ENCODE results near the gene MESD.

The MESD gene

GRCh38 chr15:80991421-80991820, 1.8 kb upstream of the MESD start:
- DNase-seq (ENCODE audit: low read depth), result peak; percentile 61

DNA sequence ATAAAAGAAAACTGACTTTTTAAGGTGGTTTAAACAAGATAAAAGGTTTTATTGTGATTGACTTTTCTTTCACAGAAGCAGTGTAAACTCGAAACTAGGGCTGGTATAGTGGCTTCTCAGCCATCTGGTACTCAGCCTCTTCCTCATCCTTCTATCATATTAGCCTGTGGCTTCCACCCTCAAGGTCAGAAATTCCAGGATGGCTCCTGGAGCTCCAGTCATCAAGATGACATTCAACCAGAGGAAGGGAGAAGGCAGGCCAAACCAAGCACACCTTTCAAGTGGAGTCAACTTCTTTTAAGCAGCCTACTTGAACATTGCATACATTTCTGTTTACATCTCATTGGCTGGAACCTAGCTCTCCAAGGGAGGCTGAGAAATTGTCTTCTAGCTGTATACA, 1.3 kb upstream of the MESD start:
- DNase-seq (ENCODE audit: low read depth), result no peak

DNA sequence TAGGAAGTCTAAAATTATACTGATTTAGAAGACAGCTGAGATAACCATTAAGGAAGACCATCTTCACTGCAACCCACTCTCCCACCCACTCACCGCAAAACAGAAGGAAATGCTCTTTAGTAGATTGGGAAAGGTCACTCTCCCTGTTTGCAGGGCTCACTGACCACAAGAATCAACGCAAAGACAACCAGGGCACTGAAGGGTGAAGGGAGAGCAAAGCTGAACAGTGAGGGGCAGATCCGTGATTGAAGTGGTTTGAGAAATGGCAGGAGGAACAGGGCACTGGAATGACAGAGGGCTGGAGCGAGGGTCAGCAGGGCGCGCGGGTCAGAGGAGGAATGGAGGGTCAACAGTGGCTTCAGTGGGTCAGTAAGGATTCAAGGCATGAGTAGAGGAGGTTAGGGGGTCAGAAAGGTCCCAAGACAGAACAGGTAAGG, 520 bp downstream of the MESD start:
- DNase-seq (ENCODE audit: low read depth), result no peak

GRCh38 chr15:80988148-80988796, 1.3 kb downstream of the MESD start:
- DNase-seq (ENCODE audit: low read depth), result no peak

- no peak for DNase-seq (ENCODE audit: low read depth)
Observed at GRCh38 chr15:80986487-80986886, 3.1 kb downstream of the MESD start.

GRCh38 chr15:80985981-80986380, 3.6 kb downstream of the MESD start:
- no peak for DNase-seq (ENCODE audit: low read depth)

DNA sequence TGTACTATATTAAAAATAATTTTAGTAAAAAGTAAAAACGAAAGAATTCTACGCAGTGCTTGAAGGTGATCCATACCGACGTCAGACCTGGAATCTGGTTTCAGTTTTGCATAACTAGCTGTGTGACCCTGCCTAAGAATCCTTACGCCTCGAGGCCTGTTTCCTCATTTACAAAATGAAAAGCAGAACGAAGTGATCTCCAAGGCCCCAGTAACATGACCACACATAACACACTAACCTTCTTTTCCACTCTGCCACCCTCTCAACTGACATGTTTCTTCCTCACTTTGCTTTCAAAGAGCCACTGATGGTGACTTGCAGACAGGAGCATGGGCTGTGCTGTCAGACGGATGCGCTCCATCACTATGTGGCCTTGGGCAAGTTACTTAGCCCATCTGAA, 4.8 kb downstream of the MESD start:
- no peak for DNase-seq (ENCODE audit: low read depth)

GRCh38 chr15:80982839-80983238, 6.8 kb downstream of the MESD start:
- no peak for DNase-seq (ENCODE audit: low read depth)

- no peak for DNase-seq (ENCODE audit: low read depth)
Observed at GRCh38 chr15:80982205-80982604, 7.4 kb downstream of the MESD start.

DNA sequence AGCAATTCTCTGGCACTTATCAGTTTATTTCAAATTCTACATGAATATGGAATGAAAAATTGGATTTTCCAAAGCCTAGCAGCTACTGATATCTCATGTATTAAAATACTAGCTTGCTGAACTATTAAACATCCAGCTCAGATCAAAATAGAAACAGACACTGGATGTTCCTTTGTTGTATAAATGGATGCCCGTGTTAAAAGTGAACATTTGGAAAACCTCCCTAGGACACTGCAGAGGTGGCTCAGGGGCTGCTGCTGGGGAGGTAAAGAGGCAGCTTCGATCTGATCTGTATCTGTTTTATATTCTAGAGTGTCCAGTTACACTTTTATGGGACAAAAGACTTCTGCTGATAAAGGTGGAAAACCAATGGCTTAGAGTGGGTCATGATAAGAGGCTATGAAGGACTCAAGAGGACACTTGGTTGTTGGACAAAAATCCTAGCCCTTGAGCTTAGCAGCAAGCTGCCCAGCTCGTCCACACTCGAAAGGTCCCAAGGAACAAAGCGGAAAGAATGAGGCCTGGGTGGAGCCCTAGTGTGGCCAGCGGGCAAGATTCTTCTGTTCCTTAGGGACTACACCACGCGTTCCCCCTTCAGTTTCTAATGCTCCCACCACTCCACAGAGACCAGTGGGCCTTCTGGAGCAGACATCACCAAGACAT, 9.9 kb downstream of the MESD start:
- DNase-seq (ENCODE audit: low read depth), result no peak

DNA sequence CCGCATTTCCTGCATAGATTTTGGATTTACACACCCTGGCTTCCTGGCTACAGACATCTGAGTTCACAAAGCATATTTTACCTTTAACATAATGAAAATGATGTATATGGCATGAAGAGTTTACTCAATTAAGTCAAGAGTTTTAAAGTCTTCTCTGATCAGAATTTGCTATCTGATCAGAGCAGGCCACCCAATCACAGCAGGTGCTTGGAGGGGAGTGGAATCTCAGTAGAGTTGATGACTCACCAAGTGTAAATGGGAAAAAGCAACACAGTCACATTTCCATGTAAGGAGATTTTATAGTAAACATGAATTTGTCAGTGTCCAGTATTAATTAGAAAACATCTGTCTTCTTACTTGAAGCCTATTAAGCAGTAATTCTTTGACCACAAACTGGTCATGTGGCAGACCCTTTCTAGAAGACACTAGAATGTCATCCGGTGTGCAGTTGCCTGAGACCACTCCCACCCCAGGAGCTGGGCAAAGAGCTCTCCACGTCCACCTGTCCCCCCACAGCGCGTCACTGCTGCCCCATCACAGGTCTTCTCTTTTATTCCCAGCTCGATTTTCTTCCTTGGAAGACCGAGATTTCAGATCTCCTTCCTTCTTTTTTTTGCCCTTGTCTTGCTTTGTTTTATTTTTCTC, 10.8 kb downstream of the MESD start:
- no peak for DNase-seq (ENCODE audit: low read depth)

DNA sequence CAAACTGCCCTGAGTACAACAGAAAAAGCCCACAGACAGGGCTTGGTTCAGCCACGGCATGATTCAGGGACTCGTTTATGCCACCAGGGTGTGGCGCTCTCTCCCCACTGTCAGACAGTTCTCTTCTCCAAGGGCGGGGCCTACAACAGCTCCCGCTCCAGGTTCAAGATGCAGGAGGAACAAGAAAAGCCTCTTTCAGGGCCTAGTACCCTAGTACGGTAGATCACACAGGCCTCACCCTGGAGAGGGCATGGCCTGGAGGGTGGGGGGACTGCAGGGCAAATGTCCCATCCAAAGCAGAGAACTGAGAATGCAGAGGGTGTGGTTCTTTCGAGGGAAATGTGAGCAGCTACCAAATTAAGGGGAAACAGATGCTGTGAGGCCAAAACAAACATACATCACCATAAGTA, 12.0 kb downstream of the MESD start:
- DNase-seq (ENCODE audit: low read depth), result no peak

DNA sequence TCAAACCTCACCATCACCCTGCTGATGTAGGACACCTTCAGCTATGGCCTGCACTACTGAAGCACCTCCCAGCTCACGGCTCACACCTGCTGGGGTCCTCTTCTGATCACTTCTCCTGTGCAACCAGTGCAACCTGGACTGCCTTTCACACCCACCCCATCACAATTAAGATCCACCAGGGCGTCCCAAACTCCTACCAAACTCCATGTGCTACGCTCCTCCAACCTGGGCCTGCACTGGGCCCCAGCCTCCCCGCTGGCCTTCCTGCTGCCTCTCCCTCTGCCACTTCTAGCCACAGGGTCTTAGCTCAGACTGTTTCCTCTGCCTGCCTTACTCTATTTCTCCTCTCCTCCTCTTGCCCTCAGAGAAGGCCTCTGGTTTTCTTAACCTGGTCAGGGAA, 12.8 kb downstream of the MESD start:
- DNase-seq (ENCODE audit: low read depth), result no peak

DNA sequence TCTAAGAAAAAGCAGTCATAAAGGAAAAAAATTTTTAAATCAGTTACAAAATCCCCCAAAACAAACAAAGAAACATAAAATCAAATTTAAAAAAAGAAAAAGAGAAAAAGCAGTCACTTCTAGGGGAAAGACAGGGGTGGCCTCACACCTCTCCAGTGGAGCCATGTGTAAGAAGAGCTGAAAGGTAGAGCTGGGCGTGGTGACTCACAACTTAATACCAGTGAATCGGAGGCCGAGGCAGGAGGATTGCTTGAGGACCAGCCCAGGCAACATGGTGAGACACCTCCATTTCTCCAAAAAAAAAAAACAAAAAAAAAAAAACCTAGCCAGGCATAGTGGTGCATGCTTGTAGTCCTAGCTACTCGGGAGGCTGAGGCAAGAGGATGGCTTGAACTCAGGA, 14.7 kb downstream of the MESD start:
- DNase-seq (ENCODE audit: low read depth), result no peak

GRCh38 chr15:80972276-80972675, 17.3 kb downstream of the MESD start:
- no peak for DNase-seq (ENCODE audit: low read depth)

DNA sequence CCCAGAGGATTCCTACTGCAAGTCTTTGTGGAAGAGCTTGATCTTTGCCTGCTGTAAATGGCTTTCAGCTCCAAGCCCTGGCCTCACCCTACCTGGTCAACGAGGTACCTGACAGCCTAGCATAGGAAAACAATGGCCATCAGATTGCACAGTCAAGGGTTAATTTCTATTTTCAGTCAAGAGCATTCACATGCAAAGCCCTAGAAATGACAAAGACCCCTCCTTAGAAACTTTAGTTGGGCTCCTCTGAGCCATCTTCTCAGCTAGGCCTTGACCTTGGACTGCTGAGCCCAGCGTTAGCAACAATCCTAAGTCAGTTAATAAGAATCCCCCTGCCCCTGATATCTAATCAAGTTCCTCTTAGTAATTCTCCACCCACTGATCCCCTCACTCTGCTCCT, 18.5 kb downstream of the MESD start:
- DNase-seq (ENCODE audit: low read depth), result no peak

DNA sequence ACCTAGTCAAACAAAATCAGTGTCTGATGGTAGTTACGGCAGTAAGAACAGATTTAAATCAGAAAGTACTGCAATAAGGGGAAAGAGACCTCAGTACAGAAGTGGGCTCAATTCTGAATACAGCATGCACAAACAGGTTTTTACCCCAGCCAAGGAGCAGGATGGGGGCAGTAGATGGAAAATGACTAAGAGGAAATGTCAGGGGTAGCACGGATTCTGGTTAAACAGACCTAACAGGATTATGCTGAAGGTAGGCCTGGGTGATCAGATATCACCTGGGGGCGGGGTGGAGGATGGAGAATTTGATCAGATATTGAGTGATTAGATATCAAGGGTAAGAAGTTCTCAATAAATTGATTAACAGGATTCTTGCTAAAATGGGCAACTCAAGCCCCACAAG, 19.0 kb downstream of the MESD start:
- DNase-seq (ENCODE audit: low read depth), result no peak

DNA sequence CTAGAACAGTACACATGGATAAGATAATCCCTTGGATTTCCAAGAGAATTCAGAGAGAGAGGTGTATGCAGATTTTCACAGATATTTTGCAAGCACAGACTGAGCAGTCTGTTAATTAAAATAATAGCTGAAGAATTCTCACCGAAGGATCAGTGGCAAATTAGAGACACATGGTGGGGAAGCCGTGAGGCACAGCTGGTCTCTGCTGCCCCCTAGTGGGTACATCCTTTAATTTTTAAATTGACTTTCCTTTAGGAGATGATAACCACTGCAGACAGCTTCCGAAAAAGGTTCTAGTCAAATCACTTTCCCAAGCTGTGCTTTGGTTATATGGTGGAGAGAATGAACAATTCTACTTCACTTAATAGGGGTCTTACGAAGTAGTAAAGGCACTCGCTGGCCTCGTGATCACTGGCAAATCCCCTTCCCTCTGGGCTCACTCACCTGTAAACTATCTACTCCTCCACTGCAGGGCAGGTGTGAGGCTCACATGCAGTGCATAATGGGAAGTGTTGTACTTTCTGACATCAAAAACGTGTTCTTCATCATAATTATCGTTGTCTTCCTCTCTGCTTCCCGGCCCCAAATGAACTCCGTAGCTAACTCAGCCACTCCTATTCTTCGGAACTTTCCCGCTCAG, 19.5 kb downstream of the MESD start:
- DNase-seq (ENCODE audit: low read depth), result no peak

GRCh38 chr15:80969316-80969715, 20.3 kb downstream of the MESD start:
- no peak for DNase-seq (ENCODE audit: low read depth)

DNA sequence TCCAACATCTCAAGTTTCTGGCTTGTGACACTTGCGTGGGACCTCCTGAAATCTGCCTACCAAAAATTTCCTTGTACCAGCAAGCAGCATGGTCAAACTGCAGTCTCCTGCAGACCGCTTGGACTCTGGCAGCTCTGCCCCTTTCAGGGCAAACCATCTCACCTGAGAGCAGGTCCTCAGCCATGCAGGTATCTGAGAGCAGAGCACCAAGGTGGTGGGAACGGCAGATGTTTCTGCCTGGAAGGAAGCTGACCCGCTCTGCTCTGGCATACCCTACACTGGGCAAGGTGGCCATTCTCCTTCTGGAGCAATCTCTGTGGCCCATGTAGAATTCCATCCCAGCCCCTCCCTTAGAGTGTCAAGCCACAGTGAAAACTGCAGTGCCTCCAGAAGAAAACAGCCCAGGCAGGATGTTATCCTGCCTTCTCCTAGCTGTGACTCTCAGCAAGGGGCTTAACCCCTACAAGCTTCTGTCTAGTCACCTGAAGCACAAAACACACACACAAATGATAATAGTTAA, 21.6 kb downstream of the MESD start:
- no peak for DNase-seq (ENCODE audit: low read depth)

- no peak for DNase-seq (ENCODE audit: low read depth)
Observed at GRCh38 chr15:80967451-80967850, 22.2 kb downstream of the MESD start.

DNA sequence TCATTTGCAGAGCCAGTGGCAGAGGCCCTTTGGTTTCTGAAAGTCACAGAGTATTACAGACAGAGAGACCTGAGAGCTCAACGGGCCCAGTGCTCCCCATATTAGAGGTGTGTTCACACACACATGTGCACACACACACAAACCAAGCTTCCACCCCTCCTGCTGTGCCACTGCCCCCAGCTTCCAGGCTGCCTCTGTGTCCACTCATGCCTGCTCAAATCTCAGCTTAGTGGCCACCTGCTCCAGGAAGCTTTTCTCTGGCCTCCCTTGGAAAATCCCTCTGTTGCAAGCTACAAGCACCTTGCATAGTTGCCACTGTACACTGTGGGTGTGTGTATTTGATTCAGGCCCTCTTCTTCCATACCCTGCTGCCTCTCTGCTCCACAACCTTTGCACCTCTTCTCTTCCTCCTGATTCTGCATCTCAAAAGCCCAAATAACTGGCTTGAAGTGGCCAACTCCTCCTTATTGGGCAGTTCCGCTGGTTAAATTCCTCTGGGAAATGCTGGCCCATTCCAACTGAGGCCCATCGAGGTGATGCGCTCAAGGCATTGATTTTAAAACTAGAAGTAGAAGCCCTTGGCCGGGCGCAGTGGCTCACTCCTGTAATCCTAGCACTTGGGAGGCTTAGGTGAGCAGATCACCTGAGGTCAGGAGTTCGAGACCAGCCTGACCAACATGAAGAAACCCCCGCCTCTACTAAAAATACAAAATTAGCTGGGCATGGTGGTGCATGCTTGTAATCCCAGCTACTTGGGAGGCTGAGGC, 23.0 kb downstream of the MESD start:
- DNase-seq (ENCODE audit: low read depth), result no peak
